ENCODE results near the gene NDUFA8.

The NDUFA8 gene

GRCh38 chr9:122183501-122183900 is 23.9 kb upstream of the NDUFA8 start:
- DNase-seq, result no peak

- DNase-seq, result no peak
Observed at GRCh38 chr9:122180633-122181032, 21.1 kb upstream of the NDUFA8 start.

- DNase-seq, result no peak
Observed at GRCh38 chr9:122179690-122180074, 20.1 kb upstream of the NDUFA8 start.

- no peak for DNase-seq
Observed at GRCh38 chr9:122179054-122179689, 19.6 kb upstream of the NDUFA8 start.

GRCh38 chr9:122176916-122177315 is 17.3 kb upstream of the NDUFA8 start:
- DNase-seq, result no peak

GRCh38 chr9:122173670-122174069 is 14.1 kb upstream of the NDUFA8 start:
- no peak for DNase-seq

- DNase-seq, result no peak
Observed at GRCh38 chr9:122172131-122172530, 12.6 kb upstream of the NDUFA8 start.

GRCh38 chr9:122168356-122168755 is 8.8 kb upstream of the NDUFA8 start:
- no peak for DNase-seq

GRCh38 chr9:122164286-122164685 is 4.7 kb upstream of the NDUFA8 start:
- DNase-seq, result no peak

- no peak for DNase-seq
Observed at GRCh38 chr9:122162415-122162814, 2.8 kb upstream of the NDUFA8 start.

GRCh38 chr9:122159925-122160246 is 307 bp upstream of the NDUFA8 start:
- DNase-seq, result no peak

- DNase-seq, result no peak
Observed at GRCh38 chr9:122158202-122158601, 1.4 kb downstream of the NDUFA8 start.

- DNase-seq, result no peak
Observed at GRCh38 chr9:122155796-122156195, 3.8 kb downstream of the NDUFA8 start.

- DNase-seq, result no peak
Observed at GRCh38 chr9:122151267-122151828, 8.2 kb downstream of the NDUFA8 start.

GRCh38 chr9:122145592-122145863 is 14.1 kb downstream of the NDUFA8 start:
- DNase-seq, result no peak

- no peak for DNase-seq
Observed at GRCh38 chr9:122144836-122145591, 14.6 kb downstream of the NDUFA8 start.

- no peak for DNase-seq
Observed at GRCh38 chr9:122143876-122144405, 15.6 kb downstream of the NDUFA8 start.

GRCh38 chr9:122143296-122143695 is 16.3 kb downstream of the NDUFA8 start:
- DNase-seq, result no peak

GRCh38 chr9:122141671-122142070 is 17.9 kb downstream of the NDUFA8 start:
- no peak for DNase-seq

- no peak for DNase-seq
Observed at GRCh38 chr9:122140368-122141193, 19.0 kb downstream of the NDUFA8 start.

- DNase-seq, result no peak
Observed at GRCh38 chr9:122138560-122139268, 20.9 kb downstream of the NDUFA8 start.

GRCh38 chr9:122135529-122135859 is 24.1 kb downstream of the NDUFA8 start:
- no peak for DNase-seq

Measured in cerebellar nuclear complex (tissue), 1 donor.